ENCODE measurements around the gene GPR84.

The GPR84 gene

GRCh38 chr12:54384591-54385041, 20.3 kb upstream of the GPR84 start, which contains the start of gene ZNF385A:
Gene ZNF385A (minus strand): TSS chr12:54384733. CDS start chr12:54384514, 219 bp downstream.
- Histone ChIP-seq H3K4me3 (ENCODE audit: extremely low read depth, insufficient read depth, low read length, poor library complexity, severe bottlenecking) (no peak within 1 kb of the TSS), H3K36me3 (ENCODE audit: control insufficient read depth, insufficient read depth, low read length) (peaks cover 7% of the 10 kb centered on the region), H3K9me3 (ENCODE audit: control insufficient read depth, low read length) (no peaks in the 10 kb centered on the region), H3K4me1 (ENCODE audit: control insufficient read depth, insufficient read depth, low read length, poor library complexity, severe bottlenecking) (peaks cover 62% of the 10 kb centered on the region), H3K27ac (ENCODE audit: low read depth, low read length, severe bottlenecking) (peak within 1 kb of the TSS; percentile 5)
- no CpG with 5 or more reads among the region's 1 CpG for WGBS, 2 experiments (ENCODE audit: insufficient coverage in 2 of 2)

GRCh38 chr12:54383041-54383609, 18.8 kb upstream of the GPR84 start:
- Histone ChIP-seq H3K4me1 (ENCODE audit: control insufficient read depth, insufficient read depth, low read length, poor library complexity, severe bottlenecking) (peaks cover 50% of the 10 kb centered on the region), H3K9me3 (ENCODE audit: control insufficient read depth, low read length) (no peaks in the 10 kb centered on the region), H3K36me3 (ENCODE audit: control insufficient read depth, insufficient read depth, low read length) (peaks cover 8% of the 10 kb centered on the region), H3K27ac (ENCODE audit: low read depth, low read length, severe bottlenecking) (no peak overlapping the region), H3K4me3 (ENCODE audit: extremely low read depth, insufficient read depth, low read length, poor library complexity, severe bottlenecking) (no peak overlapping the region)
- WGBS, 2 experiments (ENCODE audit: insufficient coverage in 2 of 2): 76 to 93% methylated on average over 2 to 3 of the region's 3 CpGs

GRCh38 chr12:54381136-54381535, 16.9 kb upstream of the GPR84 start:
- H3K36me3 ChIP-seq (ENCODE audit: control insufficient read depth, insufficient read depth, low read length): peaks cover 24% of the 10 kb centered on the region
- 100% methylated on average over 2 of the region's 4 CpGs for WGBS, 2 experiments (ENCODE audit: insufficient coverage in 2 of 2)
- H3K4me3 ChIP-seq (ENCODE audit: extremely low read depth, insufficient read depth, low read length, poor library complexity, severe bottlenecking): no peak overlapping the region
- H3K4me1 ChIP-seq (ENCODE audit: control insufficient read depth, insufficient read depth, low read length, poor library complexity, severe bottlenecking): peaks cover 35% of the 10 kb centered on the region
- no peak overlapping the region for H3K27ac ChIP-seq (ENCODE audit: low read depth, low read length, severe bottlenecking)
- no peaks in the 10 kb centered on the region for H3K9me3 ChIP-seq (ENCODE audit: control insufficient read depth, low read length)

GRCh38 chr12:54379398-54380201, 15.3 kb upstream of the GPR84 start:
- Histone ChIP-seq H3K27ac (ENCODE audit: low read depth, low read length, severe bottlenecking) (peak overlapping the region; percentile 62), H3K4me3 (ENCODE audit: extremely low read depth, insufficient read depth, low read length, poor library complexity, severe bottlenecking) (peak overlapping the region; percentile 33), H3K9me3 (ENCODE audit: control insufficient read depth, low read length) (no peaks in the 10 kb centered on the region), H3K4me1 (ENCODE audit: control insufficient read depth, insufficient read depth, low read length, poor library complexity, severe bottlenecking) (peaks cover 25% of the 10 kb centered on the region), H3K36me3 (ENCODE audit: control insufficient read depth, insufficient read depth, low read length) (peaks cover 26% of the 10 kb centered on the region)
- WGBS, 2 experiments (ENCODE audit: insufficient coverage in 2 of 2): 14% methylated on average over 15 to 19 of the region's 19 CpGs

GRCh38 chr12:54378796-54379397, 14.6 kb upstream of the GPR84 start:
- 1 to 3% methylated on average over 31 of the region's 49 CpGs for WGBS, 2 experiments (ENCODE audit: insufficient coverage in 2 of 2)
- Histone ChIP-seq H3K27ac (ENCODE audit: low read depth, low read length, severe bottlenecking) (no peak overlapping the region), H3K36me3 (ENCODE audit: control insufficient read depth, insufficient read depth, low read length) (peaks cover 24% of the 10 kb centered on the region), H3K9me3 (ENCODE audit: control insufficient read depth, low read length) (no peaks in the 10 kb centered on the region), H3K4me3 (ENCODE audit: extremely low read depth, insufficient read depth, low read length, poor library complexity, severe bottlenecking) (peak overlapping the region; percentile 33), H3K4me1 (ENCODE audit: control insufficient read depth, insufficient read depth, low read length, poor library complexity, severe bottlenecking) (peaks cover 18% of the 10 kb centered on the region)

- Histone ChIP-seq H3K9me3 (ENCODE audit: control insufficient read depth, low read length) (no peaks in the 10 kb centered on the region), H3K36me3 (ENCODE audit: control insufficient read depth, insufficient read depth, low read length) (peaks cover 19% of the 10 kb centered on the region), H3K27ac (ENCODE audit: low read depth, low read length, severe bottlenecking) (no peak overlapping the region), H3K4me3 (ENCODE audit: extremely low read depth, insufficient read depth, low read length, poor library complexity, severe bottlenecking) (no peak overlapping the region), H3K4me1 (ENCODE audit: control insufficient read depth, insufficient read depth, low read length, poor library complexity, severe bottlenecking) (peaks cover 9% of the 10 kb centered on the region)
- WGBS, 2 experiments (ENCODE audit: insufficient coverage in 2 of 2): 88 to 100% methylated on average over 1 to 2 of the region's 6 CpGs
Measured at GRCh38 chr12:54377797-54378515, 13.7 kb upstream of the GPR84 start.

- Histone ChIP-seq H3K4me3 (ENCODE audit: extremely low read depth, insufficient read depth, low read length, poor library complexity, severe bottlenecking) (no peak overlapping the region), H3K36me3 (ENCODE audit: control insufficient read depth, insufficient read depth, low read length) (peaks cover 22% of the 10 kb centered on the region), H3K9me3 (ENCODE audit: control insufficient read depth, low read length) (no peaks in the 10 kb centered on the region), H3K4me1 (ENCODE audit: control insufficient read depth, insufficient read depth, low read length, poor library complexity, severe bottlenecking) (peaks cover 9% of the 10 kb centered on the region), H3K27ac (ENCODE audit: low read depth, low read length, severe bottlenecking) (no peak overlapping the region)
- 89 to 100% methylated on average over 1 to 2 of the region's 2 CpGs for WGBS, 2 experiments (ENCODE audit: insufficient coverage in 2 of 2)
Measured at GRCh38 chr12:54377007-54377406, 12.7 kb upstream of the GPR84 start.

GRCh38 chr12:54376596-54376995, 12.3 kb upstream of the GPR84 start:
- H3K9me3 ChIP-seq (ENCODE audit: control insufficient read depth, low read length): no peaks in the 10 kb centered on the region
- H3K36me3 ChIP-seq (ENCODE audit: control insufficient read depth, insufficient read depth, low read length): peaks cover 26% of the 10 kb centered on the region
- H3K4me1 ChIP-seq (ENCODE audit: control insufficient read depth, insufficient read depth, low read length, poor library complexity, severe bottlenecking): peaks cover 9% of the 10 kb centered on the region
- H3K27ac ChIP-seq (ENCODE audit: low read depth, low read length, severe bottlenecking): no peak overlapping the region
- 84 to 95% methylated on average over 4 of the region's 4 CpGs for WGBS, 2 experiments (ENCODE audit: insufficient coverage in 2 of 2)
- no peak overlapping the region for H3K4me3 ChIP-seq (ENCODE audit: extremely low read depth, insufficient read depth, low read length, poor library complexity, severe bottlenecking)

GRCh38 chr12:54375259-54375579, 10.9 kb upstream of the GPR84 start:
- Histone ChIP-seq H3K27ac (ENCODE audit: low read depth, low read length, severe bottlenecking) (no peak overlapping the region), H3K4me1 (ENCODE audit: control insufficient read depth, insufficient read depth, low read length, poor library complexity, severe bottlenecking) (peaks cover 9% of the 10 kb centered on the region), H3K4me3 (ENCODE audit: extremely low read depth, insufficient read depth, low read length, poor library complexity, severe bottlenecking) (no peak overlapping the region), H3K36me3 (ENCODE audit: control insufficient read depth, insufficient read depth, low read length) (peaks cover 35% of the 10 kb centered on the region), H3K9me3 (ENCODE audit: control insufficient read depth, low read length) (no peaks in the 10 kb centered on the region)
- WGBS, 2 experiments (ENCODE audit: insufficient coverage in 2 of 2): 89% methylated on average over 2 of the region's 2 CpGs; no CpG with 5 or more reads in 1 of the 2 experiments

GRCh38 chr12:54374562-54375258, 10.4 kb upstream of the GPR84 start:
- Histone ChIP-seq H3K27ac (ENCODE audit: low read depth, low read length, severe bottlenecking) (no peak overlapping the region), H3K9me3 (ENCODE audit: control insufficient read depth, low read length) (no peaks in the 10 kb centered on the region), H3K4me1 (ENCODE audit: control insufficient read depth, insufficient read depth, low read length, poor library complexity, severe bottlenecking) (peaks cover 13% of the 10 kb centered on the region), H3K4me3 (ENCODE audit: extremely low read depth, insufficient read depth, low read length, poor library complexity, severe bottlenecking) (no peak overlapping the region), H3K36me3 (ENCODE audit: control insufficient read depth, insufficient read depth, low read length) (peaks cover 35% of the 10 kb centered on the region)
- WGBS, 2 experiments (ENCODE audit: insufficient coverage in 2 of 2): 83 to 88% methylated on average over 1 of the region's 2 CpGs

Data from mesodermal cell (in vitro differentiated cells).